ENCODE measurements around the gene SEH1L.

DNA sequence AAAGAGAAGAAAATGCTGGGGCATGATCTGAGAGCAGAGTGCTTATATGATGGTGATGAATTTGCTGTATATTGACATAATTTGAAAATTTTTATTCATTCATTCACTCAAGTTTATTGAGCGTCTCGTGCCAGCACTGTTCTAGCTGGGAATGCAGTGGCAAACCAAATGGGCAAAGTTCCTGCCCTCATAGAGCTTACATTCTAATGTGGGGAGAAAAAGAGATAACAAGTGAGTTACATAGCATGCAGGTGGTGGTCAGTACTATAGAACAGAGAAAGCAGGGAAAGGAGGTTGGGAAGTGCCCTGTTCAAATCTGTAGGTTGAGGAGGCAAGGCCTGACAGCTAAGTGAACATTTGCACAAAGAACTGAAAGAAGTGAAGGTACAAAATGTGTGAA, 47.6 kb downstream of the SEH1L start:
- TF ChIP-seq, protein P1, sequence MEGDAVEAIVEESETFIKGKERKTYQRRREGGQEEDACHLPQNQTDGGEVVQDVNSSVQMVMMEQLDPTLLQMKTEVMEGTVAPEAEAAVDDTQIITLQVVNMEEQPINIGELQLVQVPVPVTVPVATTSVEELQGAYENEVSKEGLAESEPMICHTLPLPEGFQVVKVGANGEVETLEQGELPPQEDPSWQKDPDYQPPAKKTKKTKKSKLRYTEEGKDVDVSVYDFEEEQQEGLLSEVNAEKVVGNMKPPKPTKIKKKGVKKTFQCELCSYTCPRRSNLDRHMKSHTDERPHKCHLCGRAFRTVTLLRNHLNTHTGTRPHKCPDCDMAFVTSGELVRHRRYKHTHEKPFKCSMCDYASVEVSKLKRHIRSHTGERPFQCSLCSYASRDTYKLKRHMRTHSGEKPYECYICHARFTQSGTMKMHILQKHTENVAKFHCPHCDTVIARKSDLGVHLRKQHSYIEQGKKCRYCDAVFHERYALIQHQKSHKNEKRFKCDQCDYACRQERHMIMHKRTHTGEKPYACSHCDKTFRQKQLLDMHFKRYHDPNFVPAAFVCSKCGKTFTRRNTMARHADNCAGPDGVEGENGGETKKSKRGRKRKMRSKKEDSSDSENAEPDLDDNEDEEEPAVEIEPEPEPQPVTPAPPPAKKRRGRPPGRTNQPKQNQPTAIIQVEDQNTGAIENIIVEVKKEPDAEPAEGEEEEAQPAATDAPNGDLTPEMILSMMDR (IDR thresholded peaks at IDR 0.05 in 2 of 3, conservative IDR thresholded peaks at IDR 0.05 in 1 of 3; ENCODE audit: control insufficient read depth in 2 of 3, extremely low read depth in 1 of 3, insufficient read depth in 1 of 3, low read depth in 3 of 3, low read length in 3 of 3), result no peak
- TF ChIP-seq GABPA (IDR thresholded peaks at IDR 0.05; ENCODE audit: low read depth) (no peak), EZH2 (IDR thresholded peaks at IDR 0.05; ENCODE audit: borderline replicate concordance, control insufficient read depth, low read depth, low read length) (no peak), ZNF24 (IDR thresholded peaks at IDR 0.05) (no peak), NFIC (IDR thresholded peaks at IDR 0.05; ENCODE audit: low read depth, low read length) (no peak), POLR2A (IDR thresholded peaks at IDR 0.05; ENCODE audit: low read depth, low read length) (no peak), CHD2 (IDR thresholded peaks at IDR 0.05; ENCODE audit: borderline replicate concordance, low read depth, low read length) (no peak)
- TF ChIP-seq, protein P2, sequence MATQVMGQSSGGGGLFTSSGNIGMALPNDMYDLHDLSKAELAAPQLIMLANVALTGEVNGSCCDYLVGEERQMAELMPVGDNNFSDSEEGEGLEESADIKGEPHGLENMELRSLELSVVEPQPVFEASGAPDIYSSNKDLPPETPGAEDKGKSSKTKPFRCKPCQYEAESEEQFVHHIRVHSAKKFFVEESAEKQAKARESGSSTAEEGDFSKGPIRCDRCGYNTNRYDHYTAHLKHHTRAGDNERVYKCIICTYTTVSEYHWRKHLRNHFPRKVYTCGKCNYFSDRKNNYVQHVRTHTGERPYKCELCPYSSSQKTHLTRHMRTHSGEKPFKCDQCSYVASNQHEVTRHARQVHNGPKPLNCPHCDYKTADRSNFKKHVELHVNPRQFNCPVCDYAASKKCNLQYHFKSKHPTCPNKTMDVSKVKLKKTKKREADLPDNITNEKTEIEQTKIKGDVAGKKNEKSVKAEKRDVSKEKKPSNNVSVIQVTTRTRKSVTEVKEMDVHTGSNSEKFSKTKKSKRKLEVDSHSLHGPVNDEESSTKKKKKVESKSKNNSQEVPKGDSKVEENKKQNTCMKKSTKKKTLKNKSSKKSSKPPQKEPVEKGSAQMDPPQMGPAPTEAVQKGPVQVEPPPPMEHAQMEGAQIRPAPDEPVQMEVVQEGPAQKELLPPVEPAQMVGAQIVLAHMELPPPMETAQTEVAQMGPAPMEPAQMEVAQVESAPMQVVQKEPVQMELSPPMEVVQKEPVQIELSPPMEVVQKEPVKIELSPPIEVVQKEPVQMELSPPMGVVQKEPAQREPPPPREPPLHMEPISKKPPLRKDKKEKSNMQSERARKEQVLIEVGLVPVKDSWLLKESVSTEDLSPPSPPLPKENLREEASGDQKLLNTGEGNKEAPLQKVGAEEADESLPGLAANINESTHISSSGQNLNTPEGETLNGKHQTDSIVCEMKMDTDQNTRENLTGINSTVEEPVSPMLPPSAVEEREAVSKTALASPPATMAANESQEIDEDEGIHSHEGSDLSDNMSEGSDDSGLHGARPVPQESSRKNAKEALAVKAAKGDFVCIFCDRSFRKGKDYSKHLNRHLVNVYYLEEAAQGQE (IDR thresholded peaks at IDR 0.05; ENCODE audit: low read depth, low read length), result no peak
- TF ChIP-seq, protein P3, sequence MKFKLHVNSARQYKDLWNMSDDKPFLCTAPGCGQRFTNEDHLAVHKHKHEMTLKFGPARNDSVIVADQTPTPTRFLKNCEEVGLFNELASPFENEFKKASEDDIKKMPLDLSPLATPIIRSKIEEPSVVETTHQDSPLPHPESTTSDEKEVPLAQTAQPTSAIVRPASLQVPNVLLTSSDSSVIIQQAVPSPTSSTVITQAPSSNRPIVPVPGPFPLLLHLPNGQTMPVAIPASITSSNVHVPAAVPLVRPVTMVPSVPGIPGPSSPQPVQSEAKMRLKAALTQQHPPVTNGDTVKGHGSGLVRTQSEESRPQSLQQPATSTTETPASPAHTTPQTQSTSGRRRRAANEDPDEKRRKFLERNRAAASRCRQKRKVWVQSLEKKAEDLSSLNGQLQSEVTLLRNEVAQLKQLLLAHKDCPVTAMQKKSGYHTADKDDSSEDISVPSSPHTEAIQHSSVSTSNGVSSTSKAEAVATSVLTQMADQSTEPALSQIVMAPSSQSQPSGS (IDR thresholded peaks at IDR 0.05; ENCODE audit: low read length), result no peak
